Kidney (tissue), 14 donors: ENCODE results near the gene TBC1D1. TPM values are rescaled to one million over a fixed set of nuclear protein-coding genes. Genes with fewer than 3 reads are reported as not detected.
A peak's percentile ranks its signal among the peaks of the same experiment; 100 is the strongest.

Experiments used
- DNase-seq, 5 donors: peaks; one replicate each; pipeline ENCODE4 v3.0.0-alpha.2; 2013 to 2020
- FAIRE-seq: peaks from 2 replicates; lab custom pipeline; 2012; peaks lifted over from hg19 to GRCh38; lab: Jason Lieb, UNC
- H3K27ac ChIP-seq, 2 donors: one replicate each; pipeline ENCODE4 v1.7.0; 2013; ENCODE audit warnings: low read depth in 2 of 2, low read length in 2 of 2, inconsistent platforms in 1 of 2
- H3K27me3 ChIP-seq: one replicate; pipeline ENCODE4 v1.7.1; 2013; ENCODE audit warnings: low read length, inconsistent platforms; ENCODE audit not compliant: control insufficient read depth, insufficient read depth
- H3K36me3 ChIP-seq, 3 donors: one replicate each; pipeline versions ENCODE4 v1.7.0 to v1.7.1; 2013; ENCODE audit warnings: low read length in 3 of 3, control low read depth in 1 of 3, inconsistent platforms in 1 of 3; ENCODE audit not compliant: insufficient read depth in 3 of 3, control insufficient read depth in 2 of 3
- H3K4me1 ChIP-seq, 3 donors: one replicate each; pipeline versions ENCODE4 v1.7.0 to v1.7.1; 2013; ENCODE audit warnings: low read length in 3 of 3, inconsistent platforms in 1 of 3, low read depth in 1 of 3; ENCODE audit not compliant: control insufficient read depth in 2 of 3, insufficient read depth in 2 of 3
- H3K4me3 ChIP-seq, 3 donors: one replicate each; pipeline versions ENCODE4 v1.7.0 to v1.8.1; 2013; ENCODE audit warnings: low read length in 3 of 3, control low read depth in 1 of 3, inconsistent platforms in 1 of 3
- H3K9ac ChIP-seq, 3 donors: one replicate each; pipeline versions ENCODE4 v1.7.0 to v1.7.1; 2013; ENCODE audit warnings: low read length in 3 of 3, control low read depth in 1 of 3, inconsistent platforms in 1 of 3
- H3K9me3 ChIP-seq, 3 donors: one replicate each; pipeline versions ENCODE4 v1.7.0 to v1.7.1; 2013; ENCODE audit warnings: low read length in 3 of 3, control low read depth in 1 of 3, inconsistent platforms in 1 of 3; ENCODE audit not compliant: control insufficient read depth in 2 of 3, insufficient read depth in 1 of 3
- CTCF ChIP-seq: IDR thresholded peaks from 3 replicates; pipeline ENCODE4 v1.5.1; 2012; ENCODE audit warnings: mild to moderate bottlenecking, moderate library complexity, borderline replicate concordance; ENCODE audit not compliant: insufficient read depth; ENCODE audit errors: extremely low read depth
- intact Hi-C: fragments of 100-400 bp; cut with DNase I; formaldehyde crosslinking; loops from one replicate; pipeline ENCODE4 v1.11.1; 2022
- polyA plus RNA-seq: library from polyadenylated mRNA; stranded (reverse); fragments of 350-450 nt; fragmentation: Illumina TruSeq; extraction: RNeasy Lipid Tissue Mini Kit (QIAGEN cat#74804); gene quantifications from one replicate; pipeline ENCODE4 v1.2.3, GENCODE V29; 2014; ENCODE audit warnings: low read depth, low replicate concordance; ENCODE audit not compliant: insufficient read depth
- total RNA-seq: library from RNA; stranded (reverse); fragmentation: NEBNext Ultra II Directional; extraction: Animal tissue kit (Norgen Biotek cat#: 25700); gene quantifications from one replicate; pipeline ENCODE4 v1.2.1, GENCODE V29; 2021
- donor health status: control.
- donor health status: control.
- donor health status: control.
- donor health status: control.
- donor health status: control.
- donor health status: DM: yes; HTN: yes; CAD: no.
- donor health status: Normal renal cell carcinoma (clear cell type).

TBC1D1 gene
- total and polyA plus RNA-seq, 2 donors from 2014 or later, result 170 to 182 TPM

- Histone ChIP-seq H3K9me3 (no peaks in the 10 kb centered on the region), H3K27ac (peak overlapping the region; percentile 15 to 71), H3K9ac (peak overlapping the region in 1 of 3 donors; percentile 10), H3K27me3 (no peaks in the 10 kb centered on the region), H3K4me1 (peaks cover 8 to 68% (median 45%) of the 10 kb centered on the region in 3 donors), H3K4me3 (no peak overlapping the region), H3K36me3 (no peaks in the 10 kb centered on the region)
- intact Hi-C loops, result no loop called here
- no peak for TF ChIP-seq CTCF
- FAIRE-seq (no peak), DNase-seq (peak in 2 of 5 donors; percentile 45 to 68)
These were observed 117.7 kb downstream of the TBC1D1 start for GRCh38 chr4:38008571-38009021.

GRCh38 chr4:38009421-38009820 lies 118.5 kb downstream of the TBC1D1 start:
- H3K27me3 ChIP-seq, result no peaks in the 10 kb centered on the region
- no peak overlapping the region for H3K4me3 ChIP-seq
- H3K4me1 ChIP-seq, result peaks cover 7 to 62% (median 45%) of the 10 kb centered on the region in 3 donors
- no peaks in the 10 kb centered on the region for H3K9me3 ChIP-seq
- FAIRE-seq, result peak; percentile 13
- peak overlapping the region in 1 of 2 donors; percentile 15 for H3K27ac ChIP-seq
- TF ChIP-seq CTCF, result no peak
- intact Hi-C loops, result no loop called here
- no peak overlapping the region for H3K9ac ChIP-seq
- no peaks in the 10 kb centered on the region for H3K36me3 ChIP-seq
- no peak for DNase-seq

- TF ChIP-seq CTCF, result no peak
- Histone ChIP-seq H3K9me3 (no peaks in the 10 kb centered on the region), H3K27me3 (no peaks in the 10 kb centered on the region), H3K27ac (peak overlapping the region; percentile 65 to 88), H3K9ac (peak overlapping the region in 1 of 3 donors; percentile 34), H3K36me3 (peaks cover 0 to 2% (median 0%) of the 10 kb centered on the region in 3 donors), H3K4me3 (no peak overlapping the region), H3K4me1 (peaks cover 6 to 56% (median 41%) of the 10 kb centered on the region in 3 donors)
- intact Hi-C loops, result no loop called here
- peak; percentile 19 for FAIRE-seq
- no peak for DNase-seq
These were observed 119.1 kb downstream of the TBC1D1 start for GRCh38 chr4:38009949-38010348.
